K562 (cell line): ENCODE results near the gene TCF3.

ENCODE experiments used
- BDP1 ChIP-seq: IDR thresholded peaks from 3 replicates; pipeline ENCODE4 v1.6.1; 2011; ENCODE audit not compliant: insufficient read length, insufficient read depth
- CHD4 ChIP-seq: fragments of 200-600 bp; sonication (generic); IDR thresholded peaks from 3 replicates; pipeline ENCODE4 v1.6.1; 2012; ENCODE audit warnings: low read depth, mild to moderate bottlenecking, mixed read lengths, low read length, inconsistent platforms; ENCODE audit not compliant: insufficient read depth, insufficient replicate concordance, poor library complexity, severe bottlenecking
- NCOA6 ChIP-seq: fragments of 450-650 bp; IDR thresholded peaks from 2 replicates; pipeline ENCODE4 v1.6.1; 2017; ENCODE audit warnings: mild to moderate bottlenecking
- PHB2 ChIP-seq: fragments of 450-650 bp; IDR thresholded peaks from 2 replicates; pipeline ENCODE4 v1.6.1; 2017; ENCODE audit warnings: low read depth
- RB1 ChIP-seq: fragments of 450-650 bp; IDR thresholded peaks from 2 replicates; pipeline ENCODE4 v1.6.1; 2017; ENCODE audit warnings: low read depth, mild to moderate bottlenecking
- TAF9B ChIP-seq: fragments of 450-650 bp; IDR thresholded peaks from 2 replicates; pipeline ENCODE4 v1.6.1; 2018; ENCODE audit warnings: mild to moderate bottlenecking; ENCODE audit not compliant: partially characterized antibody
- TEAD4 ChIP-seq, 2 experiments: sonication (generic) in 1 of 2; formaldehyde crosslinking in 1 of 2; IDR thresholded peaks; 2 replicates each; pipeline versions ENCODE4 v1.6.1 to v1.8.0; 2012 to 2022; ENCODE audit warnings: borderline replicate concordance in 1 of 2, inconsistent platforms in 1 of 2, low read length in 1 of 2, mild to moderate bottlenecking in 1 of 2, missing genetic modification reagents in 1 of 2
- TF ChIP-seq, protein P1 (sequence below), 3 experiments: IDR thresholded peaks in 2 of 3; conservative IDR thresholded peaks in 1 of 3; 2 replicates each; pipeline ENCODE4 v1.5.1; 2011 to 2012; ENCODE audit warnings: low read length in 3 of 3, mild to moderate bottlenecking in 3 of 3, control low read depth in 2 of 3, improper control_type of control experiment in 1 of 3, inconsistent platforms in 1 of 3, low read depth in 1 of 3, mixed read lengths in 1 of 3, moderate library complexity in 1 of 3; ENCODE audit not compliant: insufficient read depth in 2 of 3

DNA sequence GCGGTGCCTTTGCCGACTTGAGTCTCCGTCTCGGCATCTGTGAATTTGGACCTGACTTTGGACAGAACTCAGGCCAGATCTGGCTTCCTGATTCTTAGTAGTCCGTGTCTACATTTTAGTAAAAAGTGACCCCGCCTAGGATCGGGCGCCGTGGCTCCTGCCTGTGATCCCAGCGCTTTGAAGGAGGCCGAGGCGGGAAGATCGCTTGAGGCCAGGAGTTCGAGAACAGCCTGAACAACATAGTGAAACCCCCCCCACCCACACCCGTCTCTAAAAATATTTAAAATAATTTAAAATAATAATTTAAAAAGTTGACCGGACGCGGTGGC is 849 bp upstream of the TCF3 start:
- TF ChIP-seq NCOA6 = no peak
- no peak for TF ChIP-seq BDP1
- TF ChIP-seq, protein P1, sequence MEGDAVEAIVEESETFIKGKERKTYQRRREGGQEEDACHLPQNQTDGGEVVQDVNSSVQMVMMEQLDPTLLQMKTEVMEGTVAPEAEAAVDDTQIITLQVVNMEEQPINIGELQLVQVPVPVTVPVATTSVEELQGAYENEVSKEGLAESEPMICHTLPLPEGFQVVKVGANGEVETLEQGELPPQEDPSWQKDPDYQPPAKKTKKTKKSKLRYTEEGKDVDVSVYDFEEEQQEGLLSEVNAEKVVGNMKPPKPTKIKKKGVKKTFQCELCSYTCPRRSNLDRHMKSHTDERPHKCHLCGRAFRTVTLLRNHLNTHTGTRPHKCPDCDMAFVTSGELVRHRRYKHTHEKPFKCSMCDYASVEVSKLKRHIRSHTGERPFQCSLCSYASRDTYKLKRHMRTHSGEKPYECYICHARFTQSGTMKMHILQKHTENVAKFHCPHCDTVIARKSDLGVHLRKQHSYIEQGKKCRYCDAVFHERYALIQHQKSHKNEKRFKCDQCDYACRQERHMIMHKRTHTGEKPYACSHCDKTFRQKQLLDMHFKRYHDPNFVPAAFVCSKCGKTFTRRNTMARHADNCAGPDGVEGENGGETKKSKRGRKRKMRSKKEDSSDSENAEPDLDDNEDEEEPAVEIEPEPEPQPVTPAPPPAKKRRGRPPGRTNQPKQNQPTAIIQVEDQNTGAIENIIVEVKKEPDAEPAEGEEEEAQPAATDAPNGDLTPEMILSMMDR (IDR thresholded peaks at IDR 0.05 in 2 of 3, conservative IDR thresholded peaks at IDR 0.05 in 1 of 3; ENCODE audit: insufficient read depth in 2 of 3, low read depth in 1 of 3, low read length in 3 of 3) = no peak
- peak; percentile 90 for TF ChIP-seq CHD4
- TF ChIP-seq RB1 = no peak
- TF ChIP-seq TEAD4 (IDR thresholded peaks at IDR 0.05; ENCODE audit: low read length) = no peak
- TF ChIP-seq TEAD4 (CRISPR knock-in tag; IDR thresholded peaks at IDR 0.05; ENCODE audit: borderline replicate concordance) = no peak
- no peak for TF ChIP-seq TAF9B
- TF ChIP-seq PHB2 = no peak
